Hepatocyte (in vitro differentiated cells): Measurements from ENCODE around the gene DBR1. TPM values are rescaled to one million over a fixed set of nuclear protein-coding genes. Genes with fewer than 3 reads are reported as not detected.

Source experiments
- DNase-seq: peaks from one replicate; pipeline ENCODE4 v3.0.0-alpha.2; 2016; ENCODE audit warnings: low spot score
- H2AFZ ChIP-seq: fragments of 200-600 bp; sonication (generic); 2 replicates; pipeline ENCODE4 v1.6.0; 2016; ENCODE audit warnings: antibody characterized with exemption, mild to moderate bottlenecking
- H3K27ac ChIP-seq: fragments of 200-600 bp; sonication (generic); 2 replicates; pipeline ENCODE4 v1.5.1; 2016; ENCODE audit warnings: mild to moderate bottlenecking
- H3K27me3 ChIP-seq: fragments of 200-600 bp; sonication (generic); 2 replicates; pipeline ENCODE4 v1.6.1; 2016
- H3K36me3 ChIP-seq: fragments of 200-600 bp; sonication (generic); replicated peaks from 2 replicates; pipeline ENCODE4 v1.5.1; 2016; ENCODE audit warnings: low read depth; ENCODE audit not compliant: insufficient read depth
- H3K4me1 ChIP-seq: fragments of 200-600 bp; sonication (generic); 2 replicates; pipeline ENCODE4 v1.5.1; 2016; ENCODE audit warnings: mild to moderate bottlenecking, moderate library complexity; ENCODE audit not compliant: insufficient read depth
- H3K4me2 ChIP-seq: fragments of 200-600 bp; sonication (generic); 2 replicates; pipeline ENCODE4 v1.6.0; 2016
- H3K4me3 ChIP-seq: fragments of 200-600 bp; sonication (generic); 2 replicates; pipeline ENCODE4 v1.5.1; 2016; ENCODE audit warnings: mild to moderate bottlenecking
- H3K79me2 ChIP-seq: fragments of 200-600 bp; sonication (generic); 2 replicates; pipeline ENCODE4 v1.6.0; 2017; ENCODE audit warnings: mild to moderate bottlenecking
- H3K9me2 ChIP-seq: fragments of 200-600 bp; sonication (generic); replicated peaks from 2 replicates; pipeline ENCODE4 v1.6.0; 2017; ENCODE audit warnings: mild to moderate bottlenecking; ENCODE audit not compliant: insufficient read depth
- H3K9me3 ChIP-seq: fragments of 200-600 bp; sonication (generic); 2 replicates; pipeline ENCODE4 v1.5.1; 2016; ENCODE audit warnings: low read depth, mild to moderate bottlenecking
- H4K20me1 ChIP-seq: fragments of 200-600 bp; sonication (generic); 2 replicates; pipeline ENCODE4 v1.6.0; 2016; ENCODE audit warnings: mild to moderate bottlenecking; ENCODE audit not compliant: insufficient read depth, poor library complexity, severe bottlenecking
- EZH2 ChIP-seq: fragments of 200-600 bp; sonication (generic); IDR thresholded peaks from 2 replicates; pipeline ENCODE4 v1.6.1; 2016; ENCODE audit warnings: antibody characterized with exemption, mild to moderate bottlenecking, borderline replicate concordance
- EZH2phosphoT487 ChIP-seq: fragments of 200-600 bp; sonication (generic); IDR thresholded peaks from one replicate; pipeline ENCODE4 v1.6.1; 2018; ENCODE audit warnings: antibody characterized with exemption, mild to moderate bottlenecking, low read depth, moderate library complexity; ENCODE audit not compliant: unreplicated experiment, severe bottlenecking
- WGBS: methylation state at CpG from one replicate; pipeline ENCODE4 v1.1.6; 2016; ENCODE audit warnings: low lambda C conversion rate; ENCODE audit errors: missing lambda C conversion rate; 5-methylcytosine and 5-hydroxymethylcytosine counted together
- polyA plus RNA-seq: library from polyadenylated mRNA; unstranded; fragments of >200 nt; fragmentation: Nextera tagmentation; extraction: Ambion mirVana; gene quantifications from 2 replicates; pipeline ENCODE4 v1.2.1, GENCODE V29; 2016
- total RNA-seq: library from RNA; depleted of rRNA; stranded (reverse); fragments of >200 nt; gene quantifications from 2 replicates; pipeline ENCODE4 v1.2.3, GENCODE V29; 2014
- TF ChIP-seq, protein P1 (sequence below): fragments of 200-600 bp; sonication (generic); IDR thresholded peaks from 2 replicates; pipeline ENCODE4 v1.5.1; 2016; ENCODE audit warnings: antibody characterized with exemption, mild to moderate bottlenecking; ENCODE audit not compliant: poor library complexity

Gene DBR1
- total and polyA plus RNA-seq, 2 experiments from 2014 or later, result 8.6 to 13.8 TPM

DNA sequence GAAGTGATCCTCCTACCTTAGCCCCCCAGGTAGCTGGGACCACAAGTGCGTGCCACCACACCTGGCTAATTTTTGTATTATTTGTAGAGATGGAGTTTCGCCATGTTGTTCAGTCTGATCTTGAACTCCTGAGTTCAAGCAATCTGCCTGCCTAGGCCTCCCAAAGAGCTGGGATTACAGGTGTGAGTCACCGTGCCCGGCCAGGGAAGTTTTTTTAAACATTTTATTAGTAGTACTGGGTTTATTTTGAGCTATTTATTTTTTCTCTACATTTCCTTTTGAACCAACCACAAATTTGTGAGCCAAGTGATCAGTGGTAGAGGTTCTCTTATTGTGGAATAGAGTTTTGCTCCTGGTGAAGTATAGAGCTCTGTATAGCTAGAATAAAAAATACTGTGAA, 46.1 kb upstream of the DBR1 start:
- peaks cover 54% of the 10 kb centered on the region for H3K79me2 ChIP-seq
- H3K27ac ChIP-seq, result no peak overlapping the region
- no peak overlapping the region for H3K4me2 ChIP-seq
- H3K9me3 ChIP-seq, result no peaks in the 10 kb centered on the region
- no peak for DNase-seq
- H3K9me2 ChIP-seq, result no peaks in the 10 kb centered on the region
- WGBS, result 75% methylated on average over 4 of the region's 4 CpGs
- H3K27me3 ChIP-seq, result no peaks in the 10 kb centered on the region
- TF ChIP-seq EZH2phosphoT487 (no peak), EZH2 (no peak)
- TF ChIP-seq, protein P1, sequence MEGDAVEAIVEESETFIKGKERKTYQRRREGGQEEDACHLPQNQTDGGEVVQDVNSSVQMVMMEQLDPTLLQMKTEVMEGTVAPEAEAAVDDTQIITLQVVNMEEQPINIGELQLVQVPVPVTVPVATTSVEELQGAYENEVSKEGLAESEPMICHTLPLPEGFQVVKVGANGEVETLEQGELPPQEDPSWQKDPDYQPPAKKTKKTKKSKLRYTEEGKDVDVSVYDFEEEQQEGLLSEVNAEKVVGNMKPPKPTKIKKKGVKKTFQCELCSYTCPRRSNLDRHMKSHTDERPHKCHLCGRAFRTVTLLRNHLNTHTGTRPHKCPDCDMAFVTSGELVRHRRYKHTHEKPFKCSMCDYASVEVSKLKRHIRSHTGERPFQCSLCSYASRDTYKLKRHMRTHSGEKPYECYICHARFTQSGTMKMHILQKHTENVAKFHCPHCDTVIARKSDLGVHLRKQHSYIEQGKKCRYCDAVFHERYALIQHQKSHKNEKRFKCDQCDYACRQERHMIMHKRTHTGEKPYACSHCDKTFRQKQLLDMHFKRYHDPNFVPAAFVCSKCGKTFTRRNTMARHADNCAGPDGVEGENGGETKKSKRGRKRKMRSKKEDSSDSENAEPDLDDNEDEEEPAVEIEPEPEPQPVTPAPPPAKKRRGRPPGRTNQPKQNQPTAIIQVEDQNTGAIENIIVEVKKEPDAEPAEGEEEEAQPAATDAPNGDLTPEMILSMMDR, result no peak
- no peaks in the 10 kb centered on the region for H3K36me3 ChIP-seq
- peaks cover 25% of the 10 kb centered on the region for H4K20me1 ChIP-seq
- no peak overlapping the region for H2AFZ ChIP-seq
- H3K4me1 ChIP-seq, result no peaks in the 10 kb centered on the region
- H3K4me3 ChIP-seq, result no peak overlapping the region

DNA sequence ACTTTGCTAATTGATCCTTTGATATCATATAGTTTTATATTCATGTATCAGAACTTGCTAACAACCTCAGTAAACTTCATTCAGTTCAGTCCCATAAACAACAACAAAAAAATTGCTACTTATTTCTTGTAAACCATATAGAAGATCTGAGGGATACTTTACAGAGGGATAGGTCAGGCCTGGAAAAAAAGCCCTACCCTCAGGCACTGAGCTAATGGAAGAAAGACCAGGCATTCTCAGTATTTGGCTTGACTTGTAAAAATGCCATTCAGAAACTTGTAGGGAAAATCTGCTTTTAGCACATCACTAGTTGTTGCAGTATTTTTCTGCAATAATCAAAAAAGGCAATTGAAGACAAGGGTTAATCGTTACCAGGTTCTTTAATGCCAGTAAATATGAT, 45.5 kb upstream of the DBR1 start:
- Histone ChIP-seq H3K4me3 (no peak overlapping the region), H3K79me2 (peaks cover 59% of the 10 kb centered on the region), H3K27ac (no peak overlapping the region), H4K20me1 (peaks cover 25% of the 10 kb centered on the region), H3K36me3 (no peaks in the 10 kb centered on the region), H3K27me3 (no peaks in the 10 kb centered on the region), H3K9me3 (no peaks in the 10 kb centered on the region), H2AFZ (no peak overlapping the region), H3K4me2 (no peak overlapping the region), H3K9me2 (no peaks in the 10 kb centered on the region), H3K4me1 (no peaks in the 10 kb centered on the region)
- TF ChIP-seq EZH2, result no peak
- TF ChIP-seq, protein P1, result no peak
- no peak for TF ChIP-seq EZH2phosphoT487
- no peak for DNase-seq
- WGBS, result 79% methylated on average over 1 of the region's 1 CpG

DNA sequence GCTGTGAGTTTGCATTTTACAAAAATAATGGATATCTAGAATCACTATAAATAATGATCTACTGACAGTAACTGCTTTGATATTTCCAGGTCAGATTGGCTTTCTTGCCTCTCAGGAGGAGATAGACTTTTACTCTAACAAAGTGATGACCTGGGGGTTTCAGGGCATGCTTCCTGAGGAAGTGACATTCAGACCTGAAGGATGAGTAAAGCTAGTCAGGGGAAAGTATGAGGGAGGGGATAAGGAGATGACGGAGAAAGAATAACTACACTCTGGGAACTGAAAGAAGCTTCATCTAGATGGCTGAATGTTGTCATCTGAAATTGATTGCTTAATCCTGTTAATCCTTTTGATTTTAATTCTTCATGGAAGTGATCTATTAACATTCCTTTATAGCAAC, 44.5 kb upstream of the DBR1 start:
- 82% methylated on average over 1 of the region's 1 CpG for WGBS
- Histone ChIP-seq H3K27me3 (no peaks in the 10 kb centered on the region), H3K27ac (no peak overlapping the region), H3K4me1 (no peaks in the 10 kb centered on the region), H3K9me2 (no peaks in the 10 kb centered on the region), H3K36me3 (no peaks in the 10 kb centered on the region), H3K9me3 (no peaks in the 10 kb centered on the region), H3K79me2 (peaks cover 66% of the 10 kb centered on the region), H3K4me3 (no peak overlapping the region), H3K4me2 (no peak overlapping the region), H4K20me1 (peaks cover 25% of the 10 kb centered on the region), H2AFZ (no peak overlapping the region)
- TF ChIP-seq EZH2 (no peak), EZH2phosphoT487 (no peak)
- DNase-seq, result no peak

DNA sequence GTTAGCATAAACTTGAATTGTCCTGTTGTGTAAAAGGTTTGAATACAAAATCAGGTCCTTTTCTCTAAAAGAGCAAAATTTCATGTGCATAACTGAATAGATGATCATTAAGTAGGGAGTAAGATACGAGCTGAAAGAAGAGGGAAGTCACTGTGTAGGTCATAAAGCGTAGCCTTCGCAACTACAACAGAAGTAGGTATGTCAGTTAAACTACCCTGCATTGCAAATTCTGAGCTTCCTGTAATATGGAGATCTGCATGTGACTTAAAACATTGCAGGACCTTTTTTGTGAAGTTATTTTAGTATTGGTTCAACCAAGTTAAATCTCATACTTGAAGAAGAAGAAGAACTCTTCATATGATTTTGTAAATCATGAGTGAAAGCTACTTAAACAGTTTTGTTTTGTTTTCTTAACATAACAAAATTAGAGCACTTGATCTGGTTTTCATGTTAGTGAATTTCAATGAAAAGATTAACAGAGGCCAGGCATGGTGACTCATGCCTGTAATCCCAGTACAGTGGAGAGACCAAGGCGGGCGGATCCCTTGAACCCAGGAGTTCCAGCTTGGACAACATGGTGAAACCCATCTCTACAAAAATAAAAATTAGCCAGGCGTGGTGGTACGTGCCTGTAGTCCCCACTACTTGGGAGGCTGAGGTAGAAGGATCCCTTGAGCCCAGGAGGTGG, 38.8 kb upstream of the DBR1 start:
- Histone ChIP-seq H3K9me3 (no peaks in the 10 kb centered on the region), H3K79me2 (peaks cover 92% of the 10 kb centered on the region), H3K27me3 (no peaks in the 10 kb centered on the region), H3K4me2 (no peak overlapping the region), H3K4me1 (no peaks in the 10 kb centered on the region), H3K4me3 (no peak overlapping the region), H2AFZ (no peak overlapping the region), H3K9me2 (no peaks in the 10 kb centered on the region), H3K36me3 (no peaks in the 10 kb centered on the region), H3K27ac (no peak overlapping the region), H4K20me1 (peaks cover 36% of the 10 kb centered on the region)
- no peak for TF ChIP-seq EZH2
- TF ChIP-seq EZH2phosphoT487, result no peak
- TF ChIP-seq, protein P1, result no peak
- 95% methylated on average over 7 of the region's 7 CpGs for WGBS
- no peak for DNase-seq
